ENCODE data around the gene TOP3B. TPM values are rescaled to one million over a fixed set of nuclear protein-coding genes. Genes with fewer than 3 reads are reported as not detected.

The TOP3B gene
- total and polyA plus RNA-seq, 9 of the 15 experiments (the other 6 are each of a cell fraction or from before 2014, with no cell fraction given) = 3.0 to 188 (median 112) TPM

DNA sequence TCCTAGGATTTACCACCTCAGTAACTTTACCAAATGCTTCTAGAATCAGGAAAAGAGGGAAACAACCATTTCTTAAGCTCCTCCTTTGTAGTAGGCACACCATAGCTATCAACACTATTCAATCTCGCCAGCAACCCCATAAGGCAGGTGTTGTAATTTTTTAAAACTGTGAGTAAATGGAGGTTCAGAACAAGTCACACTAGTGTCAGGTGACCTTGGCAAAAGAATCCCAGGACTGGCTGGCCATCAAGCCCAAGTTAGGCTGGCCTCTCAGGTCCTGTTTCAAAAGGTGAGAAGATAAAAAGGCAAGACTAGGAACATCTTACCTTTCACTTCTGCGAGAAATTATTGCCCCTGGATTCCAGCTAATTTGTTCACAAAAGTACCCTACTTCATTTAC lies 713 bp downstream of the TOP3B start:
- ChIA-PET CTCF (ENCODE audit: low intra/inter-chr PET ratio) (interaction anchor here (1.5 to 1.6 kb wide), 2 partner anchors 43 to 269 kb away, joined by 4 read pairs; no protein-coding TSS in a partner anchor), POLR2A (interaction anchor here (0.6 to 22.7 kb wide), 33 partner anchors 11 to 1065 kb away, joined by 3 to 382 read pairs (median 4); partner anchors contain the start of genes MAPK1 and PPM1F)
- BruUV-seq (replicated peaks) = no TSS peak
- peaks cover 40% of the 10 kb centered on the region; the same call in 2 of the 3 replicates for H3K36me3 ChIP-seq (ENCODE audit: control insufficient read depth, insufficient read depth, low read length)
- H3K27me3 ChIP-seq (ENCODE audit: control insufficient read depth in 2 of 2, insufficient read depth in 2 of 2, low read length in 2 of 2) = no peaks in the 10 kb centered on the region; a peak in 1 of 5 replicates
- H3K4me2 ChIP-seq (ENCODE audit: insufficient read depth, low read length) = peak overlapping the region; percentile 96
- H3K9me3 ChIP-seq (replicated peaks; ENCODE audit: control insufficient read depth, insufficient read depth, low read depth, low read length) = no peaks in the 10 kb centered on the region
- peak in 2 of 4 experiments; percentile 59 to 77 for DNase-seq (ENCODE audit: extremely low read depth in 1 of 4, low spot score in 3 of 4)
- H2AFZ ChIP-seq (ENCODE audit: low read depth, low read length) = peak overlapping the region; percentile 97
- FAIRE-seq = no peak
- peak overlapping the region; percentile 88 to 94 for H3K9ac ChIP-seq (ENCODE audit: insufficient read depth in 1 of 2, low read depth in 2 of 2, low read length in 2 of 2)
- no peak for ATAC-seq
- H4K20me1 ChIP-seq (replicated peaks; ENCODE audit: control insufficient read depth, insufficient read depth, low read length) = peaks cover 25% of the 10 kb centered on the region
- peaks cover 12 to 26% of the 10 kb centered on the region in 2 experiments; a peak in 4 of 5 replicates for H3K4me1 ChIP-seq (replicated peaks in 1 of 2; ENCODE audit: control insufficient read depth in 2 of 2, insufficient read depth in 2 of 2, low read length in 2 of 2)
- H3K79me2 ChIP-seq (ENCODE audit: control insufficient read depth, insufficient read depth, low read length) = peaks cover 37% of the 10 kb centered on the region
- in situ Hi-C loops (cut with MboI) (no loop called here), intact Hi-C loops (cut with micrococcal nuclease) (loop anchor here (5.0 kb wide), 1 partner anchor 45 kb away; no protein-coding TSS in a partner anchor)
- H3K27ac ChIP-seq (ENCODE audit: extremely low read depth, low read depth, low read length) = peak overlapping the region; percentile 70
- 2% methylated on average over 2 of the region's 2 CpGs for WGBS (ENCODE audit: insufficient coverage, low coverage, missing lambda C conversion rate)
- TF ChIP-seq, protein P1, sequence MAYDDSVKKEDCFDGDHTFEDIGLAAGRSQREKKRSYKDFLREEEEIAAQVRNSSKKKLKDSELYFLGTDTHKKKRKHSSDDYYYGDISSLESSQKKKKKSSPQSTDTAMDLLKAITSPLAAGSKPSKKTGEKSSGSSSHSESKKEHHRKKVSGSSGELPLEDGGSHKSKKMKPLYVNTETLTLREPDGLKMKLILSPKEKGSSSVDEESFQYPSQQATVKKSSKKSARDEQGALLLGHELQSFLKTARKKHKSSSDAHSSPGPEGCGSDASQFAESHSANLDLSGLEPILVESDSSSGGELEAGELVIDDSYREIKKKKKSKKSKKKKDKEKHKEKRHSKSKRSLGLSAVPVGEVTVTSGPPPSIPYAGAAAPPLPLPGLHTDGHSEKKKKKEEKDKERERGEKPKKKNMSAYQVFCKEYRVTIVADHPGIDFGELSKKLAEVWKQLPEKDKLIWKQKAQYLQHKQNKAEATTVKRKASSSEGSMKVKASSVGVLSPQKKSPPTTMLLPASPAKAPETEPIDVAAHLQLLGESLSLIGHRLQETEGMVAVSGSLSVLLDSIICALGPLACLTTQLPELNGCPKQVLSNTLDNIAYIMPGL (CRISPR knock-in tag; IDR thresholded peaks at IDR 0.05) = 0 out of 2 replicates have a peak, but pooled peaks have one; percentile 15
- TF ChIP-seq PURB (CRISPR knock-in tag; IDR thresholded peaks at IDR 0.05; ENCODE audit: low read depth) (0 out of 2 replicates have a peak, but pooled peaks have one; percentile 0), U2AF2 (optimal IDR thresholded peaks at IDR 0.05; ENCODE audit: low read depth, low read length) (no peak)
- H3K9me1 ChIP-seq (ENCODE audit: control insufficient read depth, insufficient read depth, low read length) = peaks cover 12% of the 10 kb centered on the region
- peak overlapping the region; percentile 63 for H3K4me3 ChIP-seq
